Measurements from ENCODE around the gene OR7C2. TPM values are rescaled to one million over a fixed set of nuclear protein-coding genes. Genes with fewer than 3 reads are reported as not detected.

OR7C2 gene
- total RNA-seq, 4 donors from 2014 or later = not detected

DNA sequence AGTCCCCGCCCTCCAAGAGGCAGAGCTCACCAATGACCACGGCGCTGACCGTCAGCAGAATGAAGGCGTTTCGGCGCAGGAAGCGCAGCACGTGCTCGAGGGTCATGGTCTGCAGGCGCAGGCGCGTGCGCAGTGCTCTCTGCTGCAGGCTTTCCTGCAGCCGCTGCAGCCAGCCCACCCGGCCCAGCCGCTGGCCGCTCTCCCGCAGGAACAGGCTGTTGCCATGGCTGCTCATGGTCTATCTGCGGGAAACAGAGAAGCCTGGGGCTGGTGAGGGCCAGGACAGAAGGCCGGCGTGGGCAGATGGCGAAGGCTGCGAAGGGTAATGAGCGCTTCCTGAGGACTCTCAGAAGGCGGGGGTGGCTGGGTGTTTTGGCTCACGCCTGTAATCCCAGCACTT lies 31.4 kb downstream of the OR7C2 start:
- Histone ChIP-seq H3K9me3 (peaks cover 0 to 3% (median 0%) of the 10 kb centered on the region in 4 donors), H3K36me3 (no peaks in the 10 kb centered on the region), H3K4me1 (no peaks in the 10 kb centered on the region), H3K27me3 (peaks cover 0 to 41% (median 0%) of the 10 kb centered on the region in 4 donors), H3K4me3 (no peak overlapping the region), H3K27ac (replicated peaks in 1 of 4) (no peak overlapping the region)
- intact Hi-C loops (cut with DNase I) = no loop called here
- 71% methylated on average over 5 of the region's 27 CpGs for WGBS
- TF ChIP-seq, protein P1, sequence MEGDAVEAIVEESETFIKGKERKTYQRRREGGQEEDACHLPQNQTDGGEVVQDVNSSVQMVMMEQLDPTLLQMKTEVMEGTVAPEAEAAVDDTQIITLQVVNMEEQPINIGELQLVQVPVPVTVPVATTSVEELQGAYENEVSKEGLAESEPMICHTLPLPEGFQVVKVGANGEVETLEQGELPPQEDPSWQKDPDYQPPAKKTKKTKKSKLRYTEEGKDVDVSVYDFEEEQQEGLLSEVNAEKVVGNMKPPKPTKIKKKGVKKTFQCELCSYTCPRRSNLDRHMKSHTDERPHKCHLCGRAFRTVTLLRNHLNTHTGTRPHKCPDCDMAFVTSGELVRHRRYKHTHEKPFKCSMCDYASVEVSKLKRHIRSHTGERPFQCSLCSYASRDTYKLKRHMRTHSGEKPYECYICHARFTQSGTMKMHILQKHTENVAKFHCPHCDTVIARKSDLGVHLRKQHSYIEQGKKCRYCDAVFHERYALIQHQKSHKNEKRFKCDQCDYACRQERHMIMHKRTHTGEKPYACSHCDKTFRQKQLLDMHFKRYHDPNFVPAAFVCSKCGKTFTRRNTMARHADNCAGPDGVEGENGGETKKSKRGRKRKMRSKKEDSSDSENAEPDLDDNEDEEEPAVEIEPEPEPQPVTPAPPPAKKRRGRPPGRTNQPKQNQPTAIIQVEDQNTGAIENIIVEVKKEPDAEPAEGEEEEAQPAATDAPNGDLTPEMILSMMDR (IDR thresholded peaks at IDR 0.05) = no peak
- no peak for TF ChIP-seq POLR2A (IDR thresholded peaks at IDR 0.05; ENCODE audit: low read depth)
- TF ChIP-seq EP300 (IDR thresholded peaks at IDR 0.05) = no peak
- no peak for TF ChIP-seq POLR2AphosphoS5 (IDR thresholded peaks at IDR 0.05)
- DNase-seq (ENCODE audit: extremely low spot score) = no peak

DNA sequence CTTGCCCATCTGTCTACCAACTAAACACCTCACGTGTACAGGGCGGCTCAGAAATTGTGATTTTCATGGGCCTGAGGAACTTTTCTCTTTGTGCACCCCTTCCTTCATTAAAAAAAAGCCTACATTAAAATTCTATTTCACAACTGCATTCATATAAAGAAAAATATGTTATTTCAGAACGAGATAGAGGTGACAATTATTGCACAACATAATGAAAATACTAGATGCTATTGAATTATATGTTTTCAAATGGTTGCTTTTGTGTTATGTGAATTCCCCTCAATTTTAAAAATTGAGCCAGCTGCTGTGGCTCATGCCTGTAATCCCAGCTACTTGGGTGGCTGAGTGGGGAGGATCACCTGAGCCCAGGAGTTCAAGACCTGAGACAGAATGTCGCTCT lies 33.2 kb downstream of the OR7C2 start:
- Histone ChIP-seq H3K4me3 (no peak overlapping the region), H3K4me1 (peaks cover 0 to 5% (median 2%) of the 10 kb centered on the region in 4 donors), H3K9me3 (no peaks in the 10 kb centered on the region), H3K27ac (replicated peaks in 1 of 4) (no peak overlapping the region), H3K27me3 (peaks cover 0 to 59% (median 5%) of the 10 kb centered on the region in 4 donors), H3K36me3 (no peaks in the 10 kb centered on the region)
- no peak for DNase-seq (ENCODE audit: extremely low spot score)
- TF ChIP-seq EP300 (IDR thresholded peaks at IDR 0.05) (no peak), POLR2A (IDR thresholded peaks at IDR 0.05; ENCODE audit: low read depth) (no peak), POLR2AphosphoS5 (IDR thresholded peaks at IDR 0.05) (no peak)
- intact Hi-C loops (cut with DNase I) = no loop called here
- 85% methylated on average over 4 of the region's 4 CpGs for WGBS

DNA sequence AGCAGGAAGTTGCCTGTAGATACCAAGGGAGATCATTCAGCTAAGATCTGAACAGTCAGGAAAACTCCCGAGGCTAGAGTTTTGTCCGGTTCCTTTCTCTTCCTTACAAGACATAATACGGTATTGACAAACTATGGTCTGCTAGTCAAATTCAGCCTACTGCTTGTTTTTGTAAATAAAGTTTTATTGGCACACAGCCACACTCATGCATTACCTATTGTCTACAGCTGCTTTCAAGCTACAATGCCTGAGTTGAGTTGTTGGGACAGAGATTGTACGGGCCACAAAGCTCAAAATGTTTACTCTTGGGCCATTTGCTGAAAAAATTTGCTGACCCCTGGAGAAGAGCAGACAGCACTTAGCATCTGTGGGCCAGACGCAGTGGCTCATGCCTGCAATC lies 35.8 kb downstream of the OR7C2 start:
- intact Hi-C loops (cut with DNase I) = no loop called here
- TF ChIP-seq POLR2A (IDR thresholded peaks at IDR 0.05; ENCODE audit: low read depth) (no peak), POLR2AphosphoS5 (IDR thresholded peaks at IDR 0.05) (no peak), EP300 (IDR thresholded peaks at IDR 0.05) (no peak)
- TF ChIP-seq, protein P1 (IDR thresholded peaks at IDR 0.05) = no peak
- WGBS = 78% methylated on average over 5 of the region's 5 CpGs
- no peaks in the 10 kb centered on the region for H3K36me3 ChIP-seq
- no peak overlapping the region for H3K27ac ChIP-seq (replicated peaks in 1 of 4)
- DNase-seq (ENCODE audit: extremely low spot score) = no peak
- peaks cover 0 to 77% (median 14%) of the 10 kb centered on the region in 4 donors for H3K27me3 ChIP-seq
- no peaks in the 10 kb centered on the region for H3K9me3 ChIP-seq
- H3K4me3 ChIP-seq = no peak overlapping the region
- H3K4me1 ChIP-seq = peaks cover 0 to 10% (median 7%) of the 10 kb centered on the region in 4 donors

DNA sequence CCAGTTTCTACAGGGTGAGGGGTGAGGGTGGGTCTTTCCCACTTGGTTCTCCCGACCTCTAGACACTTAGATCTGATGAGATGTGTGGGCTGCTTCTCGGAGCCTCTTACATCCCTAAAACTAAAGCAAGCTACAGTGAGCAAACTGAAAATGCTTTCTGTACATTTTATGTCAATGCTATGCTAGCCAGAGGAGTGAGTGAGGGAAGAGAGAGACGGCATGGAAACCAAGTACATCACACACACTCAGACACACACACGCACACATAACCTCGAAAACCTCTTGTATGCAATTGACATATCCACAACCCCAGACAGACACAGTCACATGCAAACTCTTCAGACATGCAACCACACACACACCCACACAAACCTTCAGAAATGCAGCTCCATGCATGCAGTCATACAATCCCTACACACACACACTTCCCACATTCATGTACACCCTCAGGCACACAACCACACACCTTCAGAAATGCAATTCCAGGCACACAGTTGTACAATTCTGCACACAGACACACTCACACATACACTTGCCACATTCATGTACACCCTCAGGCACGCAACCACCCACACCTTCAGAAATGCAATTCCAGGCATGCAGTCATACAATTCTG lies 37.0 kb downstream of the OR7C2 start:
- TF ChIP-seq POLR2A (IDR thresholded peaks at IDR 0.05; ENCODE audit: low read depth) (no peak), POLR2AphosphoS5 (IDR thresholded peaks at IDR 0.05) (no peak), EP300 (IDR thresholded peaks at IDR 0.05) (no peak)
- TF ChIP-seq, protein P1 (IDR thresholded peaks at IDR 0.05) = no peak
- Histone ChIP-seq H3K9me3 (no peaks in the 10 kb centered on the region), H3K27ac (replicated peaks in 1 of 4) (no peak overlapping the region), H3K4me3 (no peak overlapping the region), H3K4me1 (peaks cover 0 to 10% (median 7%) of the 10 kb centered on the region in 4 donors), H3K36me3 (no peaks in the 10 kb centered on the region), H3K27me3 (peaks cover 0 to 75% (median 14%) of the 10 kb centered on the region in 4 donors)
- intact Hi-C loops (cut with DNase I) = no loop called here
- DNase-seq (ENCODE audit: extremely low spot score) = no peak
- whole genome bisulfite sequencing = 64% methylated on average over 6 of the region's 6 CpGs

DNA sequence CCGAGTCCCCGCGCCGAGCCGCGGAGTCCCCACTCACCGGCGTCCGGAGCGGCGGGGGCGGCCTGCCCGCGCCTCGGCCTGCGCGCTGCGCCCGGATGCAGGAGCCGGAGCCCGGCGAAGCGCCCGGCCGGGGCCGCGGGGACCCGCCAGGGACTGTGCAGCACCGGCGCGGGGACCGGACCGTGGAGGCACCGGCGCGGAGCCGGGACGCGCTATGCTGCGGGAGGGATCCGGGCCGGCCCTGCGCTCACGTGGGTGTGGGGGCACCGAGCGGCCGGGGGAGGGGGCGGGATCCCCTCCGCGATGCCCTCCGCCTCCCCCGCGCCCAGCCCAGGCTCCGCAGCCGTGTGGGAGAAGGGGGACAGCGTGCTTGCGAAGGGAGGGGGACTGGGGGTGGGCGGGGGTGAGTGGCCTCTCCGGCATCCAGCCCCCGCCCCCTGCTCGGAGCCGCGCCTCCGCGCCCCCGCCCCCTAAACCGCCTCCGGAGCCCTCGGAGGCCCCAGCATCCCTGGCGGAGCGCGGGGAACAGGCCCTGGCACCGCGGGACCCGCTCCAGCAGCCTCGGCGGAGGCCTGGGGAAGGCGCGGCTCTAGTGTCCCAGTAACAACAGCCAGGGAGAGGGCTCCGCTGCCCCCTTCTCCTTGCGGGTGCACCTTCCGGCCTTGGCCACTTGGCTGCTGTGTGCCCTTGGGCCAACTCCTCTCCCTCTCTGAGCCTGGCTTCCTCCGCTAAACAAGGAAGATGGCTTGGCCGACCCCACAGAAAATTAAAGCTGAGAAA lies 38.4 kb downstream of the OR7C2 start, which contains the start of gene SLC1A6:
TSS of gene SLC1A6 (minus strand) at position 389 of the 780 bp plus-strand sequence. CDS start 6,954 bp downstream, outside the sequence.
- Histone ChIP-seq H3K36me3 (no peaks in the 10 kb centered on the region), H3K27me3 (peaks cover 0 to 70% (median 14%) of the 10 kb centered on the region in 4 donors), H3K9me3 (no peaks in the 10 kb centered on the region), H3K4me1 (peaks cover 0 to 10% (median 7%) of the 10 kb centered on the region in 4 donors), H3K27ac (replicated peaks in 1 of 4) (no peak within 1 kb of the TSS), H3K4me3 (peak within 1 kb of the TSS in 1 of 4 donors; percentile 5)
- 1% methylated on average over 18 of the region's 84 CpGs for WGBS
- DNase-seq (ENCODE audit: extremely low spot score) = no peak
- no peak for TF ChIP-seq EP300 (IDR thresholded peaks at IDR 0.05)
- no peak for TF ChIP-seq POLR2AphosphoS5 (IDR thresholded peaks at IDR 0.05)
- TF ChIP-seq, protein P1 (IDR thresholded peaks at IDR 0.05) = no peak
- no peak for TF ChIP-seq POLR2A (IDR thresholded peaks at IDR 0.05; ENCODE audit: low read depth)
- intact Hi-C loops (cut with DNase I) = no loop called here

Data from esophagus muscularis mucosa (tissue), 4 donors.